ENCODE results near the gene ATXN1. TPM values are rescaled to one million over a fixed set of nuclear protein-coding genes. Genes with fewer than 3 reads are reported as not detected.

ATXN1 gene
- total and polyA plus RNA-seq, 2 of the 8 experiments (the other 6 are each of a cell fraction or from before 2014, with no cell fraction given): 1.6 to 4.0 TPM

GRCh38 chr6:16793828-16794412 is 32.7 kb upstream of the ATXN1 start:
- Histone ChIP-seq H3K79me2 (ENCODE audit: control insufficient read depth in 1 of 2, insufficient read depth in 2 of 2, low read length in 2 of 2) (no peaks in the 10 kb centered on the region), H4K20me1 (replicated peaks in 1 of 2; ENCODE audit: control insufficient read depth in 1 of 2, insufficient read depth in 2 of 2, low read length in 2 of 2) (no peaks in the 10 kb centered on the region), H4K8ac (ENCODE audit: extremely low read depth, insufficient read depth, low read length) (no peak overlapping the region), H3K18ac (ENCODE audit: extremely low read depth, low read length) (no peak overlapping the region), H2BK15ac (ENCODE audit: low read length) (no peak overlapping the region), H3K4me3 (ENCODE audit: extremely low read depth in 1 of 4, insufficient read depth in 2 of 4, low read depth in 3 of 4, low read length in 4 of 4) (no peak overlapping the region), H2BK5ac (ENCODE audit: low read depth, low read length) (no peak overlapping the region), H3K4ac (replicated peaks; ENCODE audit: insufficient read length, low read depth, low read length) (no peak overlapping the region), H3K36me3 (ENCODE audit: control insufficient read depth in 2 of 4, insufficient read depth in 4 of 4, low read length in 3 of 4) (no peaks in the 10 kb centered on the region), H3K9me3 (ENCODE audit: insufficient read depth in 2 of 2, low read depth in 1 of 2, low read length in 1 of 2) (peaks cover 10 to 15% of the 10 kb centered on the region in 2 experiments), H2BK12ac (ENCODE audit: low read depth, low read length) (no peak overlapping the region), H3K23me2 (ENCODE audit: low read depth, low read length) (no peaks in the 10 kb centered on the region; the same call in 1 of the 2 replicates), H3K9ac (replicated peaks in 1 of 4; ENCODE audit: extremely low read depth in 1 of 4, low read depth in 3 of 4, low read length in 3 of 4) (no peak overlapping the region), H4K5ac (ENCODE audit: insufficient read length, low read depth, low read length) (no peak overlapping the region), H3K27ac (ENCODE audit: low read depth, low read length) (no peak overlapping the region), H2BK20ac (ENCODE audit: low read length) (no peak overlapping the region), H3K79me1 (ENCODE audit: low read depth, low read length) (no peaks in the 10 kb centered on the region), H3K56ac (replicated peaks; ENCODE audit: insufficient read length, low read depth, low read length) (no peak overlapping the region), H3K27me3 (replicated peaks in 1 of 4; ENCODE audit: control insufficient read depth in 3 of 4, extremely low read depth in 1 of 4, insufficient read depth in 3 of 4, low read length in 3 of 4) (no peaks in the 10 kb centered on the region), H3K4me1 (replicated peaks in 1 of 4; ENCODE audit: control insufficient read depth in 3 of 4, insufficient read depth in 4 of 4, low read length in 3 of 4) (no peaks in the 10 kb centered on the region), H2AK5ac (ENCODE audit: low read depth, low read length) (no peak overlapping the region), H2BK120ac (replicated peaks; ENCODE audit: low read depth, low read length) (no peak overlapping the region), H3K14ac (ENCODE audit: insufficient read length) (no peak overlapping the region), H3K4me2 (ENCODE audit: insufficient read depth in 1 of 2, low read depth in 2 of 2, low read length in 2 of 2) (no peak overlapping the region), H4K91ac (replicated peaks; ENCODE audit: insufficient read length, low read length) (no peak overlapping the region), H3K23ac (ENCODE audit: insufficient read length) (no peak overlapping the region), H2AFZ (ENCODE audit: low read length) (no peak overlapping the region)
- WGBS, 2 experiments (ENCODE audit: extremely low coverage in 1 of 2, insufficient coverage in 1 of 2, insufficient read length in 1 of 2, insufficient replicate concordance in 2 of 2, low coverage in 1 of 2, low lambda C conversion rate in 2 of 2, missing lambda C conversion rate in 1 of 2): 88% methylated on average over 3 of the region's 3 CpGs; no CpG with 5 or more reads in 1 of the 2 experiments
- ChIA-PET POLR2A (ENCODE audit: partially characterized antibody) (no interaction called here), CTCF (ENCODE audit: partially characterized antibody) (no interaction called here)
- FAIRE-seq (no peak), DNase-seq (ENCODE audit: low read depth in 1 of 2, low spot score in 2 of 2) (no peak)
- TF ChIP-seq MAFK (IDR thresholded peaks at IDR 0.05; ENCODE audit: low read depth, low read length) (no peak), PHF8 (conservative IDR thresholded peaks at IDR 0.05; ENCODE audit: low read depth, low read length) (no peak), SIRT6 (IDR thresholded peaks at IDR 0.05; ENCODE audit: low read length) (no peak), SIX5 (IDR thresholded peaks at IDR 0.05; ENCODE audit: low read depth, low read length) (no peak), SP4 (IDR thresholded peaks at IDR 0.05; ENCODE audit: low read length) (no peak), POLR2A (IDR thresholded peaks at IDR 0.05; ENCODE audit: control extremely low read depth in 1 of 2, low read depth in 2 of 2, low read length in 2 of 2) (no peak), CHD1 (IDR thresholded peaks at IDR 0.05; ENCODE audit: low read depth, low read length) (no peak), ZNF274 (IDR thresholded peaks at IDR 0.05; ENCODE audit: borderline replicate concordance, extremely low read depth, low read length) (no peak), FOSL1 (IDR thresholded peaks at IDR 0.05; ENCODE audit: insufficient read depth, low read depth, low read length) (no peak), ATF2 (IDR thresholded peaks at IDR 0.05; ENCODE audit: low read length) (no peak), SRF (IDR thresholded peaks at IDR 0.05; ENCODE audit: low read depth, low read length) (no peak), SP2 (IDR thresholded peaks at IDR 0.05; ENCODE audit: low read length) (no peak), GTF2F1 (IDR thresholded peaks at IDR 0.05; ENCODE audit: borderline replicate concordance, low read depth, low read length) (no peak), EP300 (IDR thresholded peaks at IDR 0.05; ENCODE audit: borderline replicate concordance in 1 of 2, low read depth in 2 of 2, low read length in 2 of 2) (no peak)
